ENCODE data around the gene SGCB.
"Not testable (repeated sequence)": the region's sequence is repeated elsewhere in the genome, so short reads cannot be mapped to it uniquely, and the experiment has no call there.

SGCB gene

GRCh38 chr4:52038103-52038912 lies at the start of gene SGCB:
TSS of gene SGCB (minus strand) at chr4:52038299. CDS start at chr4:52038259, 40 bp downstream.
- peak within 1 kb of the TSS; percentile 93 for H3K4me3 ChIP-seq
- TF ChIP-seq EZH2 (IDR thresholded peaks at IDR 0.05) (no peak), POLR2AphosphoS5 (IDR thresholded peaks at IDR 0.05; ENCODE audit: borderline replicate concordance, low read depth, low read length) (peak; percentile 59; the same call in 1 of the 2 replicates)
- no peak for DNase-seq (ENCODE audit: low read depth, low spot score)
- no peaks in the 10 kb centered on the region for H3K9me3 ChIP-seq (ENCODE audit: low read depth, low read length)
- H3K36me3 ChIP-seq (ENCODE audit: insufficient read depth, low read length) = peaks cover 2% of the 10 kb centered on the region; the same call in 1 of the 2 replicates
- H3K27ac ChIP-seq = no peak within 1 kb of the TSS
- H3K9ac ChIP-seq (ENCODE audit: insufficient read length) = peak within 1 kb of the TSS; percentile 74

GRCh38 chr4:52086425-52086824 lies 48.3 kb upstream of the SGCB start:
- H3K9me3 ChIP-seq (ENCODE audit: low read depth, low read length); H3K9ac ChIP-seq (ENCODE audit: insufficient read length); H3K4me3 ChIP-seq; DNase-seq (ENCODE audit: low read depth, low spot score); H3K36me3 ChIP-seq (ENCODE audit: insufficient read depth, low read length); H3K27ac ChIP-seq: not testable (repeated sequence)

- no peak overlapping the region for H3K27ac ChIP-seq
- H3K9me3 ChIP-seq (ENCODE audit: low read depth, low read length) = no peaks in the 10 kb centered on the region
- H3K9ac ChIP-seq (ENCODE audit: insufficient read length) = no peak overlapping the region
- no peaks in the 10 kb centered on the region for H3K36me3 ChIP-seq (ENCODE audit: insufficient read depth, low read length)
- no peak overlapping the region for H3K4me3 ChIP-seq
- TF ChIP-seq FOXP2 (optimal IDR thresholded peaks at IDR 0.05; ENCODE audit: control extremely low read depth, extremely low read length, insufficient read depth) (no peak), POLR2AphosphoS5 (IDR thresholded peaks at IDR 0.05; ENCODE audit: borderline replicate concordance, low read depth, low read length) (no peak), EZH2 (IDR thresholded peaks at IDR 0.05) (no peak)
- DNase-seq (ENCODE audit: low read depth, low spot score) = no peak
Observed at GRCh38 chr4:52081216-52081615, 43.1 kb upstream of the SGCB start.

GRCh38 chr4:52079659-52080058 lies 41.6 kb upstream of the SGCB start:
- H3K27ac ChIP-seq = no peak overlapping the region
- no peak overlapping the region for H3K4me3 ChIP-seq
- no peaks in the 10 kb centered on the region for H3K36me3 ChIP-seq (ENCODE audit: insufficient read depth, low read length)
- H3K9me3 ChIP-seq (ENCODE audit: low read depth, low read length) = no peaks in the 10 kb centered on the region
- TF ChIP-seq POLR2AphosphoS5 (IDR thresholded peaks at IDR 0.05; ENCODE audit: borderline replicate concordance, low read depth, low read length) (no peak), EZH2 (IDR thresholded peaks at IDR 0.05) (no peak), FOXP2 (optimal IDR thresholded peaks at IDR 0.05; ENCODE audit: control extremely low read depth, extremely low read length, insufficient read depth) (no peak)
- no peak for DNase-seq (ENCODE audit: low read depth, low spot score)
- no peak overlapping the region for H3K9ac ChIP-seq (ENCODE audit: insufficient read length)

GRCh38 chr4:52076731-52077130 lies 38.6 kb upstream of the SGCB start:
- Histone ChIP-seq H3K9ac (ENCODE audit: insufficient read length) (no peak overlapping the region), H3K36me3 (ENCODE audit: insufficient read depth, low read length) (no peaks in the 10 kb centered on the region), H3K9me3 (ENCODE audit: low read depth, low read length) (no peaks in the 10 kb centered on the region), H3K27ac (no peak overlapping the region), H3K4me3 (no peak overlapping the region)
- TF ChIP-seq FOXP2 (optimal IDR thresholded peaks at IDR 0.05; ENCODE audit: control extremely low read depth, extremely low read length, insufficient read depth) (no peak), EZH2 (IDR thresholded peaks at IDR 0.05) (no peak), POLR2AphosphoS5 (IDR thresholded peaks at IDR 0.05; ENCODE audit: borderline replicate concordance, low read depth, low read length) (no peak)
- no peak for DNase-seq (ENCODE audit: low read depth, low spot score)

- no peak for TF ChIP-seq POLR2AphosphoS5 (IDR thresholded peaks at IDR 0.05; ENCODE audit: borderline replicate concordance, low read depth, low read length)
- no peak for TF ChIP-seq EZH2 (IDR thresholded peaks at IDR 0.05)
- no peak for TF ChIP-seq FOXP2 (optimal IDR thresholded peaks at IDR 0.05; ENCODE audit: control extremely low read depth, extremely low read length, insufficient read depth)
- Histone ChIP-seq H3K36me3 (ENCODE audit: insufficient read depth, low read length) (no peaks in the 10 kb centered on the region), H3K9me3 (ENCODE audit: low read depth, low read length) (no peaks in the 10 kb centered on the region), H3K9ac (ENCODE audit: insufficient read length) (no peak overlapping the region), H3K4me3 (no peak overlapping the region), H3K27ac (no peak overlapping the region)
- DNase-seq (ENCODE audit: low read depth, low spot score) = no peak
Observed at GRCh38 chr4:52071791-52072546, 33.9 kb upstream of the SGCB start.

GRCh38 chr4:52069571-52069970 lies 31.5 kb upstream of the SGCB start:
- no peaks in the 10 kb centered on the region for H3K9me3 ChIP-seq (ENCODE audit: low read depth, low read length)
- no peak overlapping the region for H3K9ac ChIP-seq (ENCODE audit: insufficient read length)
- DNase-seq (ENCODE audit: low read depth, low spot score) = no peak
- TF ChIP-seq EZH2 (IDR thresholded peaks at IDR 0.05) (no peak), POLR2AphosphoS5 (IDR thresholded peaks at IDR 0.05; ENCODE audit: borderline replicate concordance, low read depth, low read length) (no peak), FOXP2 (optimal IDR thresholded peaks at IDR 0.05; ENCODE audit: control extremely low read depth, extremely low read length, insufficient read depth) (no peak)
- no peaks in the 10 kb centered on the region for H3K36me3 ChIP-seq (ENCODE audit: insufficient read depth, low read length)
- H3K4me3 ChIP-seq = no peak overlapping the region
- H3K27ac ChIP-seq = no peak overlapping the region

- no peak overlapping the region for H3K27ac ChIP-seq
- no peaks in the 10 kb centered on the region for H3K9me3 ChIP-seq (ENCODE audit: low read depth, low read length)
- H3K4me3 ChIP-seq = no peak overlapping the region
- H3K9ac ChIP-seq (ENCODE audit: insufficient read length) = no peak overlapping the region
- no peak for TF ChIP-seq EZH2 (IDR thresholded peaks at IDR 0.05)
- no peak for TF ChIP-seq FOXP2 (optimal IDR thresholded peaks at IDR 0.05; ENCODE audit: control extremely low read depth, extremely low read length, insufficient read depth)
- no peak for TF ChIP-seq POLR2AphosphoS5 (IDR thresholded peaks at IDR 0.05; ENCODE audit: borderline replicate concordance, low read depth, low read length)
- no peaks in the 10 kb centered on the region for H3K36me3 ChIP-seq (ENCODE audit: insufficient read depth, low read length)
- no peak for DNase-seq (ENCODE audit: low read depth, low spot score)
Observed at GRCh38 chr4:52059372-52059771, 21.3 kb upstream of the SGCB start.

All from SK-N-MC (cell line).